GM06990 (cell line): ENCODE measurements around the gene CDC42BPB.

Source experiments
- DNase-seq: peaks from one replicate; pipeline ENCODE4 v3.0.0-alpha.2; 2011; ENCODE audit not compliant: insufficient read length; ENCODE audit errors: extremely low read depth
- H3K27me3 ChIP-seq: replicated peaks from 2 replicates; pipeline ENCODE4 v1.6.0; 2011; ENCODE audit warnings: low read length; ENCODE audit not compliant: control insufficient read depth, insufficient read depth
- H3K36me3 ChIP-seq: 2 replicates; pipeline ENCODE4 v1.5.1; 2011; ENCODE audit warnings: low read length; ENCODE audit not compliant: control insufficient read depth, insufficient read depth
- H3K4me3 ChIP-seq: replicated peaks from 2 replicates; pipeline ENCODE4 v1.5.1; 2011; ENCODE audit warnings: low read depth, mild to moderate bottlenecking, control low read depth, low read length
- TF ChIP-seq, protein P1 (sequence below): IDR thresholded peaks from 2 replicates; pipeline ENCODE4 v1.5.1; 2011; ENCODE audit warnings: low read length, control low read depth, mild to moderate bottlenecking, inconsistent platforms; ENCODE audit not compliant: insufficient read depth, poor library complexity, severe bottlenecking

The CDC42BPB gene

DNA sequence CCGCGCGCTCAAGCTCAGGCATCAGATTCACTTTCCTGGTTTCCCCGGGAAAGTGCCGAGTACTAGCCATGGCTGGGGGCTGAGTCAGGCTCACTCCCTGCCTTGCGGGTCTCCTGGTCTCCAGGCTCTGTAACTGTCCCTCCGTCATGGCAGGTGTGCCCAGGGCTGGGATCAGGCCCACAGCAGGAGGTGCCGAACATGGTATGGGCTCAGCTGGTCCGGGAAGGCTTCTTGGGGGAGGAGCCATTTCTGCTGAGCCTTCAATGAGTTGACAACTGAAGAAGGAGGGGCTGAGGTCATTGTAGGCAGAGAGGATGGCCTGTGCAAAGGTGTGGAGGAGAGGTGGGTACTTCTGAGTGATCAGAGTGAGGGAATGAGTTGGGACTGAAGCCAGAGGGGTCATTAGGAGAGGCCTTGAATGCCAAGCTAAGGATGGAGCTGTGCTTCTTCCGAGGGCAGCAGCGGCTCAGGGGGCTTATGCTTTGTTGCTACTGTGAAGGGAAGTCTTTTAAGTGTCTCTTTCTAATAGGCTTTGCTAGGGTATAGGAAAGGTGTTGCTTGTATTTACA is 37.9 kb upstream of the CDC42BPB start:
- no peak for DNase-seq
- Histone ChIP-seq H3K36me3 (no peaks in the 10 kb centered on the region), H3K4me3 (no peak overlapping the region), H3K27me3 (no peaks in the 10 kb centered on the region; the same call in 1 of the 2 replicates)
- TF ChIP-seq, protein P1, sequence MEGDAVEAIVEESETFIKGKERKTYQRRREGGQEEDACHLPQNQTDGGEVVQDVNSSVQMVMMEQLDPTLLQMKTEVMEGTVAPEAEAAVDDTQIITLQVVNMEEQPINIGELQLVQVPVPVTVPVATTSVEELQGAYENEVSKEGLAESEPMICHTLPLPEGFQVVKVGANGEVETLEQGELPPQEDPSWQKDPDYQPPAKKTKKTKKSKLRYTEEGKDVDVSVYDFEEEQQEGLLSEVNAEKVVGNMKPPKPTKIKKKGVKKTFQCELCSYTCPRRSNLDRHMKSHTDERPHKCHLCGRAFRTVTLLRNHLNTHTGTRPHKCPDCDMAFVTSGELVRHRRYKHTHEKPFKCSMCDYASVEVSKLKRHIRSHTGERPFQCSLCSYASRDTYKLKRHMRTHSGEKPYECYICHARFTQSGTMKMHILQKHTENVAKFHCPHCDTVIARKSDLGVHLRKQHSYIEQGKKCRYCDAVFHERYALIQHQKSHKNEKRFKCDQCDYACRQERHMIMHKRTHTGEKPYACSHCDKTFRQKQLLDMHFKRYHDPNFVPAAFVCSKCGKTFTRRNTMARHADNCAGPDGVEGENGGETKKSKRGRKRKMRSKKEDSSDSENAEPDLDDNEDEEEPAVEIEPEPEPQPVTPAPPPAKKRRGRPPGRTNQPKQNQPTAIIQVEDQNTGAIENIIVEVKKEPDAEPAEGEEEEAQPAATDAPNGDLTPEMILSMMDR, result no peak

DNA sequence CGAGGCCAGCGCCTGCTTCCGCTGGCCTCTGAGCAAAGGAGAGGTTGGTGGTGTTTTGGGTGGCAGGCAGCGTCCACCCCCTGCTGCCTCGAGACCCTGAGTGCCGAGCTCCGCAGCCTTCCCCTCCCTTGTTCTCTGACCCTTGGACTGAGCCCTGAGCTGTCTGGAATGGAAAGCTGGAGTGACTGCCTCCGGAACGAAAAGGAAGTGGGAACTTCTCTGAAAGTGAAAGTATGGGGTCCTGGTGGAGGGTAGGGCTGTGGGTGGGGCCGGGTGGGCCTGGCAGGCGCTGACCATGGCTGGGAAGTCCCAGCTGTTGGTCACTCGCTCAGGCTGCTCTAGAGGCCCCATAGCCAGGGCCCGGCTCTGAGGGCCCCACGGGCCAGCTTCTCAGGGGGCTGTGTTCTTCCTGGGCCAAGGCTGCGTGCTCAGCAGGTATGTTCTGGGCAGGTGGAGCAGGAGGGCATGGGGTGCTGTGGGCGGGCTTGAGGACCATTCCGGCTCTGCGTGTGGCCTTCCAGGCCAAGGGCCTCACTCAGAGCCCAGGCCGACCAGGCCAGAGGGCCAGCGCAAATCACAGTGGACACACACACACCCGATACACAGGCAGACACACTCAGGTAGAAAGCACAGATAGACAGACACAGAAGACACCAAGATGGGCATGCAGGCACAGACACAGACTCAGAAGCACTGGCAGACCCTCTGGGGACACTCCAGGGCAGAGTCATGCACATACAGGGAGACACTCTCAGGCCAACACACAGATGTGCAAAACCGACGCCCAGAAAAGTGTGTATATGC is 37.3 kb upstream of the CDC42BPB start, which contains the start of gene EXOC3L4:
EXOC3L4 (plus strand) TSS at position 320 of the 804 bp plus-strand sequence. CDS start 5,495 bp downstream, outside the sequence.
- no peak for DNase-seq
- no peaks in the 10 kb centered on the region; the same call in 1 of the 2 replicates for H3K27me3 ChIP-seq
- no peaks in the 10 kb centered on the region for H3K36me3 ChIP-seq
- TF ChIP-seq, protein P1, result no peak
- no peak within 1 kb of the TSS for H3K4me3 ChIP-seq

DNA sequence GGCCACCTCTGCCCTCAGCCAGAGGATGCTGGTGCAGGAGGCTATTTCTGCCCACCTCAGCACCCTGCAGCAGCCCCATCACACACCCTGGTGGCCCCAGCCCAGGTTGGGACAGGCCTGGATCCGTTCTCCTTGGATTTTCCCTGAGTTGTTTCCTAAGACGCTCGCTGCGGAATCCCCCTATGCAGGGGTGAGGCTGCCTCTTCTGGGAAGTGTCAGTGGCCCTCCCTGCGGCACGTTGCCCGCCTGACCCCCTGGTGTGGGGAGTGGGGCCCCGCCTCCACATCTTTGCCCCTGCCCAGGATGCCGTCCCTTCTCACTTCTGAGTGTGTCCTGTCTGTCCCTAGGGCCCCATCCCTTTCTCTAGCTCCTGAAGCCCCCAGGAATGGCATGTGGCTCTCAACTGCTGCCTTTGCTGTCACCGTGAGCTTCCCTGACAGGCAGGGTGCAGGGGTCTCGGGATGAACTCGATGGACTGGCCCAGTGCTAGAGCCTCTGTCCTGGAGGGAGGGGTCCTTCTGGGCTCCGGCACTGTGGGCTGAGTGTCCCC is 36.6 kb upstream of the CDC42BPB start:
- Histone ChIP-seq H3K27me3 (no peaks in the 10 kb centered on the region; the same call in 1 of the 2 replicates), H3K36me3 (no peaks in the 10 kb centered on the region), H3K4me3 (no peak overlapping the region)
- DNase-seq, result no peak
- TF ChIP-seq, protein P1, result no peak

DNA sequence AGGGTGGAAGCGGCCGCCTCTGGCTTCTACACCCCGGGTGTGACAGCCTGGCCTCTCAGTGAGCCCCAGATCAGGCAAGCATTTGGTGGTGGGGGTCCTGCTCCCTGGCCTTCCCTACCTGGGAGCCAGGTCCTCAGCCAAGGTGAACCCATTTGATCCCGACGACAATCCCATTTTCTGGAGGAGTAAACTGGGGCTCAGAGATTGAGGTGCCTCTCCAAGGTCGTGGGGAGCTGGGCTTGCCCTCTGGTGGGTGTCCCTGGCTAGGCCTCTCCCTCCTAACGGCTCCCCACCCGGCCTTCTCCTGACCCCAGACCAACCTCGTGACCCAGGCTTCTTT is 34.5 kb upstream of the CDC42BPB start:
- H3K27me3 ChIP-seq, result no peaks in the 10 kb centered on the region
- H3K4me3 ChIP-seq, result peak overlapping the region; percentile 44
- DNase-seq, result no peak
- TF ChIP-seq, protein P1, result no peak
- no peaks in the 10 kb centered on the region for H3K36me3 ChIP-seq

DNA sequence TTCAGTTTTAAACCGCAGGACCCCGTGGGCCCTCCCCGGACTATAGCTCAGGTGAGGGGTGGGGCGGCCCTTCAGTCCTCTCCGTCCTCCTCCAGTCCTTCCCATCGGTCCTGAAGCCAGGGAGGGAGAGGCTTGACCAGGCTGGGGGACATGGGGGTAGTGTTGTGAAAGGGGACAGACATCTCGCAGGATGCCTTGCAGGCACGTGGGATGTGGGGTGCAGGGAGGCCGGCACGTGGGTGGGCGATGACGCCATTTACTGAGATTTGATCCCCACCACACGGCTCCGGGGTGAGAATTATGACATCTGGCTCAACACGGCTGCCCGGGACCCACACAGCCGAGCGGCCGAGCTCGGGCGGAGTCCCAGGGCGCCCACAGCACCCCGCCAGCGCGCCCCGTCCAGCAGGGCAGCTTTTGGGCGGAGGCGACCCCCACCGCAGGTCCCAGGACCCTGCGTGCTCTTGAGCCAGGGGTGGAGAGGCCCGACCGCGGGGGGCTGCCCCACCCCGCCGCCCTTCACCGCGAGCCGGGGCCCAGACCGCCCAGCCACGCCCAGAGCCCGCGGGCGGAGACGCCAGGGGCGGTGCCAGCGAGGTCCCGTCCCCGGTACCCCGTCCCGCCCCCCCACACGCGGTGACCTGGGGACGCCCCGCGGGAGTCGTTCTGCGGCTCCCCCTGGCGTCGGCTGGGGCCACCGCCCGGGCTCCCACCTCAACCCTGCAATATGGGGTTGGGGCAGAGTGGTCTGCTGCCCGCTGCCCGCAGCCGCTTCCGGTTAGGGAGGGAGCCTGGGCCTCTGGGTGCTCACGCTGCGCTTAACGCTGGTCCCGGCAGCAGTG is 33.9 kb upstream of the CDC42BPB start:
- TF ChIP-seq, protein P1, result peak; percentile 67
- peak overlapping the region; percentile 44 for H3K4me3 ChIP-seq
- H3K36me3 ChIP-seq, result no peaks in the 10 kb centered on the region
- peak; percentile 81 for DNase-seq
- H3K27me3 ChIP-seq, result no peaks in the 10 kb centered on the region
